HCT116 (cell line): ENCODE data around the gene CNOT10. TPM values are rescaled to one million over a fixed set of nuclear protein-coding genes. Genes with fewer than 3 reads are reported as not detected.

Experiments used
- ATAC-seq: fragments of 200-7000 bp; cut with Tn5 transposase; 2 replicates; pipeline ENCODE4 v1.9.1; 2020; ENCODE audit warnings: mild to moderate bottlenecking, moderate library complexity
- BruUV-seq: library from RNA; stranded (reverse); fragments of 400-500 nt; replicated peaks from 2 replicates; lab custom pipeline; 2021; lab: Mats Ljungman, UMichigan
- CTCF ChIA-PET: fragments of 300-600 bp; sonication (Branson Sonifier 250); formaldehyde crosslinking; loops from one replicate; lab custom pipeline; 2021; ENCODE audit warnings: antibody characterized with exemption; lab: Charles Lee
- POLR2A ChIA-PET: fragments of 300-600, 350-600 bp; sonication (Branson Sonifier 250); formaldehyde crosslinking; loops from one replicate; lab custom pipeline; 2021; ENCODE audit warnings: antibody characterized with exemption; lab: Charles Lee
- RAD21 ChIA-PET, 2 experiments: fragments of 300-600 bp; sonication (Branson Sonifier 250); formaldehyde crosslinking; loops; one replicate each; lab custom pipeline; 2023; ENCODE audit warnings: low total read pairs in 2 of 2; ENCODE audit not compliant: uncharacterized antibody in 2 of 2, unreplicated experiment in 2 of 2, low non-redundant PET in 1 of 2; lab: Charles Lee
- DNase-seq: peaks from one replicate; pipeline ENCODE4 v3.0.0-alpha.2; 2010; ENCODE audit warnings: low read depth, low spot score
- H2AFZ ChIP-seq: fragments of 200-600 bp; shearing (Covaris generic), sonication (generic); 2 replicates; pipeline ENCODE4 v1.6.1; 2017; ENCODE audit warnings: low read depth, mixed run types, mixed read lengths, antibody characterized with exemption, low read length; ENCODE audit not compliant: poor library complexity, severe bottlenecking
- H3K27ac ChIP-seq: 2 replicates; pipeline ENCODE4 v1.5.1; 2012; ENCODE audit warnings: low read depth, low read length
- H3K27me3 ChIP-seq: fragments of 200-600 bp; sonication (generic); 2 replicates; pipeline ENCODE4 v1.6.1; 2016; ENCODE audit warnings: mixed run types, low read length, mixed read lengths; ENCODE audit not compliant: insufficient read depth
- H3K36me3 ChIP-seq, 2 experiments: fragments of 200-500 bp in 1 of 2; fragments of 200-600 bp in 1 of 2; sonication (Bioruptor generic) in 1 of 2; sonication (generic) in 1 of 2; 2 replicates each; pipeline versions ENCODE4 v1.5.1 to v1.6.1; 2014 to 2016; ENCODE audit warnings: low read length in 2 of 2, inconsistent platforms in 1 of 2, mixed read lengths in 1 of 2, mixed run types in 1 of 2; ENCODE audit not compliant: insufficient read depth in 2 of 2, control insufficient read depth in 1 of 2
- H3K4me1 ChIP-seq, 2 experiments: fragments of 200-600 bp in 1 of 2; sonication (generic) in 1 of 2; 2 replicates each; pipeline versions ENCODE4 v1.5.1 to v1.6.1; 2012 to 2017; ENCODE audit warnings: low read length in 2 of 2, inconsistent platforms in 1 of 2, mild to moderate bottlenecking in 1 of 2, mixed read lengths in 1 of 2, mixed run types in 1 of 2, moderate library complexity in 1 of 2; ENCODE audit not compliant: insufficient read depth in 2 of 2, control insufficient read depth in 1 of 2
- H3K4me2 ChIP-seq: fragments of 200-600 bp; sonication (generic); 2 replicates; pipeline ENCODE4 v1.6.1; 2017; ENCODE audit warnings: mixed run types, low read length, mixed read lengths
- H3K4me3 ChIP-seq, 2 experiments: fragments of 200-600 bp in 1 of 2; sonication (generic) in 1 of 2; replicated peaks in 1 of 2; 2 replicates each; pipeline ENCODE4 v1.5.1; 2011 to 2016; ENCODE audit warnings: low read length in 2 of 2, control low read depth in 1 of 2, low read depth in 1 of 2, mild to moderate bottlenecking in 1 of 2, mixed read lengths in 1 of 2, mixed run types in 1 of 2
- H3K79me2 ChIP-seq: fragments of 200-600 bp; sonication (generic); 2 replicates; pipeline ENCODE4 v1.6.1; 2017; ENCODE audit warnings: mild to moderate bottlenecking, mixed run types, low read length, moderate library complexity, mixed read lengths; ENCODE audit not compliant: insufficient read depth
- H3K9ac ChIP-seq: fragments of 200-600 bp; sonication (generic); 2 replicates; pipeline ENCODE4 v1.6.1; 2016; ENCODE audit warnings: low read length, mixed read lengths
- H3K9me2 ChIP-seq: fragments of 200-600 bp; sonication (generic), shearing (Covaris generic); 2 replicates; pipeline ENCODE4 v1.6.1; 2017; ENCODE audit warnings: mixed run types, mild to moderate bottlenecking, moderate library complexity; ENCODE audit not compliant: insufficient read depth
- H3K9me3 ChIP-seq, 2 experiments: fragments of 200-500 bp in 1 of 2; fragments of 200-600 bp in 1 of 2; sonication (Bioruptor generic) in 1 of 2; sonication (generic) in 1 of 2; 2 replicates each; pipeline ENCODE4 v1.6.1; 2014 to 2017; ENCODE audit warnings: low read length in 2 of 2, mixed read lengths in 2 of 2, inconsistent platforms in 1 of 2, low read depth in 1 of 2, mild to moderate bottlenecking in 1 of 2, mixed run types in 1 of 2, moderate library complexity in 1 of 2; ENCODE audit not compliant: control insufficient read depth in 1 of 2, insufficient read depth in 1 of 2
- H4K20me1 ChIP-seq: fragments of 200-600 bp; sonication (generic), shearing (Covaris generic); 2 replicates; pipeline ENCODE4 v1.6.1; 2017; ENCODE audit warnings: mixed run types, mild to moderate bottlenecking, moderate library complexity; ENCODE audit not compliant: insufficient read depth
- ATF3 ChIP-seq: IDR thresholded peaks from 2 replicates; pipeline ENCODE4 v1.6.1; 2012
- CBX3 ChIP-seq: IDR thresholded peaks from 2 replicates; pipeline ENCODE4 v1.6.1; 2012; ENCODE audit warnings: low read depth
- EGR1 ChIP-seq: IDR thresholded peaks from 2 replicates; pipeline ENCODE4 v1.6.1; 2012; ENCODE audit warnings: low read depth
- ELF1 ChIP-seq: IDR thresholded peaks from 2 replicates; pipeline ENCODE4 v1.6.1; 2012; ENCODE audit warnings: low read depth, borderline replicate concordance
- EZH2 ChIP-seq: fragments of 200-600 bp; sonication (generic); IDR thresholded peaks from 2 replicates; pipeline ENCODE4 v1.6.1; 2017; ENCODE audit warnings: antibody characterized with exemption, mixed run types
- EZH2phosphoT487 ChIP-seq: fragments of 200-600 bp; IDR thresholded peaks from 2 replicates; pipeline ENCODE4 v1.6.1; 2018; ENCODE audit warnings: antibody characterized with exemption, borderline replicate concordance
- JUND ChIP-seq: IDR thresholded peaks from 2 replicates; pipeline ENCODE4 v1.6.1; 2012
- MAX ChIP-seq: IDR thresholded peaks from 2 replicates; pipeline ENCODE4 v1.6.1; 2012
- POLR2A ChIP-seq: IDR thresholded peaks from 2 replicates; pipeline ENCODE4 v1.7.0; 2011; ENCODE audit warnings: borderline replicate concordance; ENCODE audit not compliant: insufficient read depth, insufficient read length; ENCODE audit errors: extremely low read depth
- REST ChIP-seq: IDR thresholded peaks from 2 replicates; pipeline ENCODE4 v1.6.1; 2012; ENCODE audit warnings: low read depth
- TCF7L2 ChIP-seq: IDR thresholded peaks from 2 replicates; pipeline ENCODE4 v1.7.0; 2011; ENCODE audit warnings: borderline replicate concordance, inconsistent platforms; ENCODE audit not compliant: insufficient read depth, insufficient read length; ENCODE audit errors: extremely low read depth
- YY1 ChIP-seq: IDR thresholded peaks from 2 replicates; pipeline ENCODE4 v1.6.1; 2011; ENCODE audit warnings: low read length, low read depth, moderate library complexity, mild to moderate bottlenecking; ENCODE audit not compliant: insufficient replicate concordance; ENCODE audit errors: extremely low read depth
- ZNF274 ChIP-seq: fragments of 200-500 bp; sonication (Bioruptor generic); IDR thresholded peaks from 2 replicates; pipeline ENCODE4 v1.6.1; 2014; ENCODE audit warnings: mild to moderate bottlenecking, low read depth, low read length, inconsistent platforms
- intact Hi-C: fragments of 100-400 bp; cut with micrococcal nuclease; formaldehyde crosslinking; loops from 2 replicates; pipeline ENCODE4 v1.10.0; 2022
- total RNA-seq: library from RNA; stranded (reverse); gene quantifications from one replicate; pipeline ENCODE4 v1.2.1, GENCODE V29; 2021; ENCODE audit not compliant: unreplicated experiment

The CNOT10 gene
- total RNA-seq, 1 experiment from 2014 or later: 47.4 TPM

- ATAC-seq (no peak), DNase-seq (no peak)
- ChIA-PET CTCF (no interaction called here), POLR2A (no interaction called here), RAD21 (no interaction called here)
- Histone ChIP-seq H3K27ac (no peak overlapping the region), H3K9me3 (no peaks in the 10 kb centered on the region), H3K36me3 (peaks cover 15 to 18% of the 10 kb centered on the region in 2 experiments; a peak in 3 of 4 replicates), H3K9me2 (no peaks in the 10 kb centered on the region), H3K4me1 (no peaks in the 10 kb centered on the region), H2AFZ (no peak overlapping the region), H3K79me2 (no peaks in the 10 kb centered on the region), H3K9ac (no peak overlapping the region)
- intact Hi-C loops: no loop called here
- no TSS peak for BruUV-seq
- no peak for TF ChIP-seq CBX3
- TF ChIP-seq MAX: no peak
- no peak for TF ChIP-seq EZH2
- TF ChIP-seq ELF1: no peak
- TF ChIP-seq YY1: no peak
- TF ChIP-seq JUND: no peak
- no peak for TF ChIP-seq POLR2A
- TF ChIP-seq ATF3: no peak
- no peak for TF ChIP-seq ZNF274
- no peak for TF ChIP-seq EGR1
- TF ChIP-seq REST: no peak
- TF ChIP-seq EZH2phosphoT487: no peak
- no peak for TF ChIP-seq TCF7L2
- TF ChIP-seq, all 23 proteins: peak for 0
- Histone ChIP-seq H3K4me2 (no peak overlapping the region), H4K20me1 (no peaks in the 10 kb centered on the region), H3K27me3 (no peaks in the 10 kb centered on the region), H3K4me3 (no peak overlapping the region)
Measured at GRCh38 chr3:32764481-32764880, 79.5 kb downstream of the CNOT10 start.
